DMS 273 (cell line): ENCODE measurements around the gene S100A11.
"Not testable (repeated sequence)": the region's sequence is repeated elsewhere in the genome, so short reads cannot be mapped to it uniquely, and the experiment has no call there.

Source experiments
- DNase-seq: peaks from one replicate; lab custom pipeline; 2025; ENCODE audit not compliant: unreplicated experiment; lab: John Stamatoyannopoulos, UW

S100A11 gene

GRCh38 chr1:152036267-152037216 lies at the start of gene S100A11:
Gene S100A11 (minus strand): TSS chr1:152037004. CDS start chr1:152036915, 89 bp downstream.
- DNase-seq, result peak; percentile 80

GRCh38 chr1:152084853-152085252 lies 48.0 kb upstream of the S100A11 start:
- no peak for DNase-seq

GRCh38 chr1:152081026-152081425 lies 44.2 kb upstream of the S100A11 start:
- DNase-seq, result not testable (repeated sequence)

- DNase-seq, result not testable (repeated sequence)
These were observed 43.7 kb upstream of the S100A11 start for GRCh38 chr1:152080494-152080893.

- no peak for DNase-seq
These were observed 42.1 kb upstream of the S100A11 start for GRCh38 chr1:152078831-152079441.

GRCh38 chr1:152072311-152072710 lies 35.5 kb upstream of the S100A11 start:
- no peak for DNase-seq

- no peak for DNase-seq
These were observed 34.3 kb upstream of the S100A11 start for GRCh38 chr1:152071123-152071522.

GRCh38 chr1:152067929-152068328 lies 31.1 kb upstream of the S100A11 start:
- no peak for DNase-seq

GRCh38 chr1:152067150-152067549 lies 30.3 kb upstream of the S100A11 start:
- no peak for DNase-seq

GRCh38 chr1:152061952-152062351 lies 25.1 kb upstream of the S100A11 start:
- DNase-seq, result no peak

GRCh38 chr1:152053375-152053774 lies 16.6 kb upstream of the S100A11 start:
- peak; percentile 98 for DNase-seq

GRCh38 chr1:152052606-152053005 lies 15.8 kb upstream of the S100A11 start:
- DNase-seq, result peak; percentile 95

GRCh38 chr1:152050886-152051675 lies 14.3 kb upstream of the S100A11 start:
- no peak for DNase-seq

GRCh38 chr1:152049291-152050083 lies 12.7 kb upstream of the S100A11 start:
- DNase-seq, result no peak

- peak; percentile 90 for DNase-seq
These were observed 11.7 kb upstream of the S100A11 start for GRCh38 chr1:152048416-152049009.

GRCh38 chr1:152047730-152048415 lies 11.1 kb upstream of the S100A11 start:
- DNase-seq, result peak; percentile 96

GRCh38 chr1:152047413-152047729 lies 10.6 kb upstream of the S100A11 start:
- no peak for DNase-seq

GRCh38 chr1:152044386-152044785 lies 7.6 kb upstream of the S100A11 start:
- DNase-seq, result no peak

GRCh38 chr1:152043870-152044269 lies 7.1 kb upstream of the S100A11 start:
- DNase-seq, result no peak

- no peak for DNase-seq
These were observed 5.2 kb upstream of the S100A11 start for GRCh38 chr1:152042030-152042429.
